NCI-H2171 (cell line): Measurements from ENCODE around the gene USP24.
"Not testable (repeated sequence)": the region's sequence is repeated elsewhere in the genome, so short reads cannot be mapped to it uniquely, and the experiment has no call there.

Experiments
- DNase-seq: peaks from one replicate; lab custom pipeline; 2025; lab: John Stamatoyannopoulos, UW

The USP24 gene

GRCh38 chr1:55199735-55200134 is 15.4 kb downstream of the USP24 start:
- DNase-seq = not testable (repeated sequence)

DNA sequence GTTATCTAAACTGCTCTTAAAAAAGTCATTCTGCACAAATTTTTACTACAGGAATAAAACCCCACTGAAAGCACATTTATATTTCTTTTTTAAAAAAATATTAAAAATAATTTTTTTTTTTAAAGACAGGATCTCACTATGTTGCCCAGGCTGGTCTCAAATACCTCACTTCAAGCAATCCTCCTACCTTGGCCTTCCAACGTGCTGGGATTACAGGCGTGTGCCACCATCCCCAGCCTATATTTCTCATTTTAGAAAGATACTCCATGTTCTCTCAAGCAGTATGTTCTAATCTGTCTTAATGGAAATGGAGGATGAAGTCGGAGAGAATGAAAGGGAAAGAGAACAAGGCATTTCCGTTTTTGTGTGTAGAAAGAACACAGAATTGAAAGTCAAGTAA is 17.1 kb downstream of the USP24 start:
- DNase-seq = no peak

DNA sequence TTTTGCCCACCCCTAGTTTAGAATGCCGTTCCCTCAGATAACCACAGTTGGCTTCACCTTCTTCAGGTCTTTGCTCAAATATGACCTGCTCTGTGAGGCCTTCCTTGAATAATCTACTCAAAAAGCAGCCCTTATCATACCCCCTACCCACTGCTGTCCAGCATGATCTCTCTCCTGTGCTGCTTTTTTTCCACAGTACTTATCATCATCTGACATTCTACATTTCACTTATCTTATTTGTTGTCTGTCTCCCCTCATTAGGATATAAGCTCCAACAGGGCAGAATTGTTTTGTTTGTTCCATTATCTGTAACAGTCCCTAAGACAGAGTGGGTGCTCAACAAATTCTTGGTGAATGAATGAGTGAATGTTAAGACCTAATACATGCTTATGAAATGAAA is 18.1 kb downstream of the USP24 start:
- DNase-seq = no peak

DNA sequence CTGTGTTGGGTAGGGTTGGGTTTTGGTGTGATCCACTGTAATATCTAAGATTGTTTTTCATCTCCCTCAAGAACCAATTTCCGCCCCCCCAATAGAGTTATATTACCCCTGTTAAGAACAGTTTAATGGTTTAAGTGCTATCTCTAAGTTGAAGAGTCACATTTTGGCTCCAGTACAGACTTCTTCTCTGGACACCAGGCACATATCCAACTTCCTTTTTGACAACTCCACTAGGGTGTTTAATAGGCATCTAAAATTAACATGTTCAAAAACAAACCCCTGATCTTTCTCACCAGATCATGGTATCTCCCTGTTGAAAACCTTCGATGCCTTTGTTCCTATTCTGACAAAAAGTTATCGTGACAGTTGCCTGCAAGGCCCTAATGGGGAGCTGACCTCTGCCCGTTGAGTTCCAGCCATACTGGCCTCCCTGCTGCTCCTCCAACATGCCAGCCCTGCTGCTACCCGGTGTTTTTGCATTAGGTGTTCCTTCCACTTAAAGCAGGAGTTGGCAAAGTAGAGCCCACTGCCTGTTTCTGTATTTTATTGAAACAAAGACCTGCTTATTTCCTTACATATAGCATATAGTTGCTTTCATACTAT is 18.6 kb downstream of the USP24 start:
- DNase-seq = no peak

DNA sequence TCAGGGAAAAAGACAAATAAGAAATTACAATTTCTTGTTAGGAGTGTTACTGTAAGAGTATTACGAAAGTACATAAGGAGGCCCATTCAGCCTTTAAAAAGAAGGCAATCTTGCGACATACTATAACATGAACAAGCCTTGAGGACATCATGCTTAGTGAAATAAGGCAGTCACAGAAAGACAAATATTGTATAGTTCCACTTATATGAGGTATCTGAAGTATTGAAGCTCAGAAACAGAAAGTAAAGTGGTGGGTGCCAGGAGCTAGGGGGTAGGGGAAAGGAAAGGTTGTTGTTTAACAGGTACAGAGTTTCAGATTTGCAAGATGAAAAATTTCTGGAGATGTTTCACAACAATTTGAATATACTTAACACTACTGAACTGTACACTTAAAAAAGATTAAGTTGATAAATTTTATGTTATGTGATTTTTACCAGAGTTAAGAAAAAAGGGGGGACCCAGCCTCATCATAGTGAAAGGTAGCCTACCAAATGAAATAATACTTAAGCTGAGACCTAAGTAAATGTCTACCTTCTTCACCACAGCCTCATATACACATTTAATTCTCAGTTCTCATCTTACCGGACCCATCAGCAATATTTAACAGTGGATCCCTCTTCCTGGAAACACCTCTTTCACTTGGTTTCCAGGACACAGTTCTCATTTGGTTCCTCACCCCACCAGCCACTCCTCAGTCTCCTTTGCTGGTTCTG is 19.5 kb downstream of the USP24 start:
- DNase-seq = no peak

- no peak for DNase-seq
Measured at GRCh38 chr1:55194851-55195250, 20.3 kb downstream of the USP24 start.

- no peak for DNase-seq
Measured at GRCh38 chr1:55192093-55192492, 23.1 kb downstream of the USP24 start.

DNA sequence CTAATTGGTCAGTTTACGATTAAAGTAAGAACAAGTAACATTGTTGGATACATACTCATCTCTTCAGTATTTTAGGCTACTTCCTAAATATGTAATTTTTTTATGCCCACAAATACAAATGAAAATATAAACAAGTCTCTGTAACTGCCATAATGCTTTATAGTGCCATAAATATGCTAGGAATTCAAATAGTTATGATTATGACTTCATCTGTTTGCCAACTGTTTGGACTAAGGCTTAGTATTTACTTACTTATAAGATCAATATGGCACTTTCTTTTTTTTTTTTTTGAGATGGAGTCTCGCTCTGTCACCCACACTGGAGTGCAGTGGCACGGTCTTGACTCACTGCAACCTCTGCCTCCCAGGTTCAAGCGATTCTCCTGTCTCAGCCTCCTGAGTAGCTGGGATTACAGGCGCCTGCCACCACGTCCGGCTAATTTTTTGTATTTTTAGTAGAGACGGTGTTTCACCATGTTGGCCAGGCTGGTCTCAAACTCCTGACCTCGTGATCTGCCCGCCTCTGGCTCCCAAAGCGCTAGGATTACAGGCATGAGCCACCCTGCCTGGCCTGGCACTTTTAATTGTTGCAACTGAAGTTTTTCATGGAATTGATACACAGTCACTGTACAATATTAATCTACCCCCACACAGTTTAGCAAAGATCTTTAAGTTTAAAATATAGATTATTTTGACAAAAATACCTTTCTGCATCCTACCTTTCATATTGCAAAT is 23.8 kb downstream of the USP24 start:
- not testable (repeated sequence) for DNase-seq

- no peak for DNase-seq
Measured at GRCh38 chr1:55190109-55190508, 25.1 kb downstream of the USP24 start.

DNA sequence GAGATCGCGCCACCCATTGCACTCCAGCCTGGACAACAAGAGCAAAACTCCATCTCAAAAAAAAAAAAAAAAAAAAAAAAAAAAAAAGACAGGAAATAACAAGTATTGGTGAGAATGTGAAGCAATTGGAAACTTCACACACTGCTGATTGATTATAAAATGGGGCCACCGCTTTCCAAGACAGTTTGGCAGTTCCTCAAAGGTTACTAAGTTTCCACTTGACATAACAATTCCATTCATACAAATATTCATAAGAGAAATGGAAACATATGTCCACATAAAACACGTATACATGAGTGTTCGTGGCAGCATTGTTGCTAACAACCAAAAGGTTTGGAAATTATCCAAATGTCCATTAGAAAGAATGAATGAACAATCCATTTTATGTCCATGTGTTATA is 26.3 kb downstream of the USP24 start:
- no peak for DNase-seq

GRCh38 chr1:55185832-55186231 is 29.3 kb downstream of the USP24 start:
- DNase-seq = no peak

- no peak for DNase-seq
Measured at GRCh38 chr1:55184859-55185258, 30.3 kb downstream of the USP24 start.

GRCh38 chr1:55181666-55182065 is 33.5 kb downstream of the USP24 start:
- DNase-seq = no peak

DNA sequence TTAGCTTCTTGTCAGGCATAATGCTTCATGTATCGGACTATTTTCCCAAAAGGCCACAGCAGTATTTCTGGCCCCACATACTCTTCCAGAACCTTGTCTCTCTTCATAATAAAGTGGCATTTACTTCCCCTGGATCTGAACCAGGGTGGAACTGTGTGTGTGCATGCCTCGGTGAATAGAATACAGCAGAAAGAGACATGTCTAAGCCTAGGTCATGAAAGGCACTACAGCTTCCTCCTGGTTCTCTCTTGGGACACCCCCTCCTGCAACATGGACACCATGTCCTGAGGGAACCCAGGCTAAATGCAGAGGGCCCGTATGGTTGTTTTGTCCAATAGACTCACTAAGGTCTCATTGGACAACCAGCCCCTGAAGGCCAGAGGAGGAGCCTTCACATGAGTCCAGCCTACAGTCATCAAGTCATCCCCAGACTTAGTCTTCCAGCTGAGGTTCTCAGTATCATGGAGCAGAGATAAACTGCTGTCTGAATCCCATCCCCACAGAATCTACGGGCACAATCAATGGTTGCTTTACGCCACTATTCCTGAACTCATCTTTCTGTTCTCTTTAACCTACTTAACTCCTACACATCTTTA is 35.0 kb downstream of the USP24 start:
- DNase-seq = no peak

GRCh38 chr1:55179177-55179835 is 35.9 kb downstream of the USP24 start:
- DNase-seq = no peak

- no peak for DNase-seq
Measured at GRCh38 chr1:55172687-55173086, 42.5 kb downstream of the USP24 start.

- no peak for DNase-seq
Measured at GRCh38 chr1:55172272-55172671, 42.9 kb downstream of the USP24 start.

DNA sequence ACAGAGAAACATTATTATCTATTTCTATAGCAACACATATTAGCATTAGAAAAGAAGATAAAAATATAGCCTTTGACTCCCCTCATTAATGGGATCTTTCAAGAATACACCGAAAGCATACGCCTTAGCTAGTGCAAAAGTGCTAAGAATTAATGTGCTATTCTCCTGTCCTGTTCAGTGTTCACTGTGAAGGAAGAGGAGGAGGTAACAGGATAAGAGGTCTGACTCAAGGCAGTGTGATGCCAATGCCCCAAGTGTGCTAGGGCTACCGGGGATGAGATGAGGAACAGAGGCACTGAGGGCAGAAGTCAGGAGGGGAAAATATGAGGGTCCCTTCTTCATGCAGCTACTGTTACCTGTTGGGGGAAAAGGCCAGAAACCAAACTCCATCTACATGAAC is 43.5 kb downstream of the USP24 start:
- DNase-seq = no peak

GRCh38 chr1:55170426-55170825 is 44.7 kb downstream of the USP24 start:
- no peak for DNase-seq

GRCh38 chr1:55169126-55169525 is 46.0 kb downstream of the USP24 start:
- DNase-seq = no peak

DNA sequence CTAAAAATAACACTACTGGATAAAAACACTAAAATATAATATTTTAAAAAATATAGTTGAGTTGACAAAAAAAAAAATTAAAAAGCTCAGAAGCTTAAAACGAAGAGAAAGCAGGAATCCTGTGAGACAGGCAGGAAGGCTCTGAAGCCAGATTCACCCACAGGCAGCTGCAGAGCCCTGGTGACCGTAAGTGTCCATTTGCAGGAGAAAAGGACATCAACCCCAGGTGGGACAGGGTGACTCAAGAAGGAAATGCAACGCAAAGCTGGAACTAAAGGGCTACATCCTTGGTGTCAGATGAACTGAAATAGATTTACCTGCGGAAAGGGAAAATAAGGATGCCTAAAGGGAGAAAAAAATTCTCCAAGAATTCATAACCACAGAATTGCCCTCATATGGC is 46.8 kb downstream of the USP24 start:
- no peak for DNase-seq

DNA sequence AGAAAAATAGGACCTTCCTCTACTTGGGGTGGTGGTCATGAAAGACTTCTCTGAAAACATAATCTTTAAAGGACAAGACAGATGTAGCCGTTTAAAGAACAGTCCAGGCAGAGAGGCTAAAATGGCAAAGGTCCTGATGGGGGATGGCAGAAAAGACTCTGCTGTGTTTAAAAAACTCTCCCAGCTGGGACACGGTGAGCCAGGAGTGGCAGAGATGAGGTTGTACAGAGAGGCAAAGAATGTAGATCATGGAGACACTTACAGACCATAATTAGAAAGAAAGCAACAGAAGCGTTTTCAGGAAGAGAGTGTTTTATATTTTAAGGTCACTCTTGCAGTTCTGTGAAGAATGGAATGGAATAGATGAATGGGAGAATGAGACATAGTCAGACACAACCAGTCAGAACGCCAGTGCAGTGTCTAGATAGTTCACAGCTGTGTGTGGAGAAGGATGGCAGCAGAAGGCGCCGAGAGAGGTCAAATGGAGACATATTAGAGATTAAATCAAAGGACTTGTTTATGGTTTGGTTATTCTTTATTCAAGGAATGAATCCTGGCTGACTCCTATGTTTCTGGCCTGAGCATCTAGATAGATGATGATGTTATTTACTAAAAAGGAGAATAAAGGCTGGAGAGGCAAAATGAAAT is 47.8 kb downstream of the USP24 start:
- DNase-seq = no peak
